K562 (cell line): Measurements from ENCODE around the gene MAP4K4. TPM values are rescaled to one million over a fixed set of nuclear protein-coding genes. Genes with fewer than 3 reads are reported as not detected.

Experiments
- ATAC-seq: fragments of 200-7000 bp; cut with Tn5 transposase; 3 replicates; pipeline ENCODE4 v1.9.1; 2020; ENCODE audit warnings: moderate library complexity
- BruUV-seq: library from RNA; stranded (reverse); fragments of 400-500 nt; replicated peaks from 2 replicates; lab custom pipeline; 2021; lab: Mats Ljungman, UMichigan
- CTCF ChIA-PET: fragments of 300-600 bp; formaldehyde crosslinking; extraction: SDS; loops from one replicate; lab custom pipeline; 2021; ENCODE audit warnings: low intra/inter-chr PET ratio; lab: Yijun Ruan, JAX
- POLR2A ChIA-PET: fragments of 300-600, 350-650 bp; sonication (Branson Sonifier 250); formaldehyde crosslinking; extraction: SDS; loops from one replicate; lab custom pipeline; 2021; ENCODE audit warnings: antibody characterized with exemption, inconsistent platforms; lab: Yijun Ruan, JAX
- DNase-seq, 4 experiments: peaks; one replicate each; pipeline versions ENCODE4 v3.0.0 to v3.0.0-alpha.2; 2011 to 2018; ENCODE audit warnings: low spot score in 3 of 4, mixed read lengths in 3 of 4; ENCODE audit errors: extremely low read depth in 1 of 4
- FAIRE-seq: peaks from 2 replicates; lab custom pipeline; 2011; peaks lifted over from hg19 to GRCh38; lab: Jason Lieb, UNC
- H2AFZ ChIP-seq: 2 replicates; pipeline ENCODE4 v1.6.0; 2011; ENCODE audit warnings: low read depth, low read length, control low read depth, inconsistent platforms
- H3K27ac ChIP-seq: fragments of 200-600 bp; 3 replicates; pipeline ENCODE4 v1.8.0; 2011; ENCODE audit warnings: low read depth, mild to moderate bottlenecking, control low read depth, inconsistent platforms, low read length, moderate library complexity, mixed read lengths; ENCODE audit errors: extremely low read depth
- H3K27me3 ChIP-seq, 2 experiments: fragments of 300-600 bp in 1 of 2; 2 replicates in 1 of 2; 3 replicates in 1 of 2; pipeline versions ENCODE4 v1.6.0 to v1.8.0; 2011; ENCODE audit warnings: inconsistent platforms in 2 of 2, low read length in 2 of 2, mild to moderate bottlenecking in 1 of 2, mixed read lengths in 1 of 2, moderate library complexity in 1 of 2; ENCODE audit not compliant: control insufficient read depth in 2 of 2, insufficient read depth in 2 of 2
- H3K36me3 ChIP-seq: fragments of 300-600 bp; 3 replicates; pipeline ENCODE4 v1.8.0; 2011; ENCODE audit warnings: mild to moderate bottlenecking, low read length, inconsistent platforms; ENCODE audit not compliant: control insufficient read depth, insufficient read depth
- H3K4me1 ChIP-seq, 2 experiments: fragments of 200-600 bp in 1 of 2; replicated peaks in 1 of 2; 2 replicates in 1 of 2; 3 replicates in 1 of 2; pipeline versions ENCODE4 v1.5.1 to v1.8.0; 2011; ENCODE audit warnings: inconsistent platforms in 2 of 2, low read length in 2 of 2, mild to moderate bottlenecking in 1 of 2, mixed read lengths in 1 of 2, moderate library complexity in 1 of 2; ENCODE audit not compliant: control insufficient read depth in 2 of 2, insufficient read depth in 2 of 2
- H3K4me2 ChIP-seq: 2 replicates; pipeline ENCODE4 v1.6.1; 2011; ENCODE audit warnings: low read length, control low read depth, inconsistent platforms, mixed read lengths; ENCODE audit not compliant: insufficient read depth
- H3K4me3 ChIP-seq: fragments of 200-600 bp; sonication (generic), shearing (Covaris generic); 2 replicates; pipeline ENCODE4 v1.5.1; 2016; ENCODE audit warnings: control low read depth, inconsistent platforms
- H3K79me2 ChIP-seq: fragments of 200-600 bp; 3 replicates; pipeline ENCODE4 v1.8.0; 2011; ENCODE audit warnings: low read length, inconsistent platforms; ENCODE audit not compliant: control insufficient read depth, insufficient read depth
- H3K9ac ChIP-seq, 2 experiments: 2 replicates each; pipeline versions ENCODE4 v1.6.0 to v1.6.1; 2011; ENCODE audit warnings: low read depth in 2 of 2, low read length in 2 of 2, control low read depth in 1 of 2, inconsistent platforms in 1 of 2, mild to moderate bottlenecking in 1 of 2, mixed read lengths in 1 of 2; ENCODE audit not compliant: insufficient read depth in 1 of 2
- H3K9me1 ChIP-seq: one replicate; pipeline ENCODE4 v1.6.0; 2011; ENCODE audit warnings: inconsistent platforms, mild to moderate bottlenecking, low read length, moderate library complexity; ENCODE audit not compliant: control insufficient read depth, insufficient read depth
- H3K9me3 ChIP-seq: replicated peaks from 2 replicates; pipeline ENCODE4 v1.5.1; 2011; ENCODE audit warnings: low read depth, low read length, inconsistent platforms; ENCODE audit not compliant: control insufficient read depth, insufficient read depth
- H4K20me1 ChIP-seq: replicated peaks from 2 replicates; pipeline ENCODE4 v1.6.1; 2011; ENCODE audit warnings: low read length, inconsistent platforms, mixed read lengths; ENCODE audit not compliant: control insufficient read depth, insufficient read depth
- BCOR ChIP-seq: fragments of 450-650 bp; IDR thresholded peaks from 2 replicates; pipeline ENCODE4 v1.6.1; 2016
- CHD2 ChIP-seq: IDR thresholded peaks from 2 replicates; pipeline ENCODE4 v1.6.1; 2011; ENCODE audit warnings: low read depth, low read length
- ELK1 ChIP-seq: sonication (generic); formaldehyde crosslinking; IDR thresholded peaks from 2 replicates; pipeline ENCODE4 v1.8.1; 2022; ENCODE audit warnings: missing genetic modification reagents
- KHSRP ChIP-seq: fragments of 450-650 bp; IDR thresholded peaks from 2 replicates; pipeline ENCODE4 v1.6.1; 2017
- MEIS2 ChIP-seq: fragments of 450-650 bp; IDR thresholded peaks from 2 replicates; pipeline ENCODE4 v1.6.1; 2014; ENCODE audit warnings: mild to moderate bottlenecking; ENCODE audit not compliant: partially characterized antibody
- SNRNP70 ChIP-seq: fragments of 200-400 bp; formaldehyde crosslinking; optimal IDR thresholded peaks from 2 replicates; pipeline ENCODE3; 2017; ENCODE audit warnings: low read depth, low read length
- SP1 ChIP-seq: sonication (generic); formaldehyde crosslinking; IDR thresholded peaks from 2 replicates; pipeline ENCODE4 v1.8.1; 2022; ENCODE audit warnings: mild to moderate bottlenecking, missing genetic modification reagents
- TSC22D4 ChIP-seq: fragments of 450-650 bp; IDR thresholded peaks from 2 replicates; pipeline ENCODE4 v1.6.1; 2016; ENCODE audit warnings: missing genetic modification characterization, missing biosample characterization, control low read depth
- ZKSCAN8 ChIP-seq: fragments of 200-800 bp; sonication (Bioruptor generic); IDR thresholded peaks from 2 replicates; pipeline ENCODE4 v1.6.1; 2016; ENCODE audit warnings: missing genetic modification characterization, missing compliant biosample characterization
- ZNF696 ChIP-seq: fragments of 250-450 bp; sonication (Bioruptor Pico); conservative IDR thresholded peaks from 2 replicates; pipeline ENCODE4 v1.4.0; 2020; ENCODE audit warnings: mild to moderate bottlenecking, moderate library complexity
- WGBS: fragments of 100-300 bp; shearing (Covaris generic); methylation state at CpG from one replicate; pipeline ENCODE4 v1.1.6; 2016; ENCODE audit warnings: low coverage, mixed read lengths; ENCODE audit not compliant: insufficient coverage; ENCODE audit errors: missing lambda C conversion rate; 5-methylcytosine and 5-hydroxymethylcytosine counted together
- in situ Hi-C: fragments of 300-500 bp; cut with MboI; formaldehyde crosslinking; loops from 4 replicates; pipeline ENCODE4 v1.15.0; 2018; ENCODE audit warnings: inconsistent platforms, mixed read lengths
- intact Hi-C: fragments of 100-400 bp; cut with micrococcal nuclease; formaldehyde crosslinking; loops from 2 replicates; pipeline ENCODE4 v1.14.2; 2022
- polyA plus RNA-seq, 8 experiments: library from polyadenylated mRNA; depleted of rRNA in 4 of 8; stranded (reverse) in 5 of 8; unstranded in 3 of 8; fragments of >200 nt; fragmentation: Nextera tagmentation in 2 of 8; fragmentation: Illumina TruSeq in 1 of 8; extraction: Ambion mirVana in 2 of 8; extraction: Trizol in 1 of 8; gene quantifications; 2 replicates each; pipeline versions ENCODE4 v1.2.1 to v1.2.3, GENCODE V29; 2011 to 2014; ENCODE audit warnings: inconsistent platforms in 1 of 8, missing spikeins in 1 of 8
- total RNA-seq, 7 experiments: library from RNA; depleted of rRNA in 6 of 7; stranded (reverse); fragments of >200 nt in 6 of 7; fragmentation: Illumina TruSeq in 2 of 7; extraction: Trizol in 2 of 7; gene quantifications; 2 replicates each; pipeline versions ENCODE4 v1.2.1 to v1.2.3, GENCODE V29; 2011 to 2021; ENCODE audit warnings: low replicate concordance in 1 of 7
- TF ChIP-seq, protein P1 (sequence below): sonication (generic); formaldehyde crosslinking; IDR thresholded peaks from 2 replicates; pipeline ENCODE4 v1.8.0; 2023; ENCODE audit warnings: mild to moderate bottlenecking, missing genetic modification reagents

MAP4K4 gene
- total and polyA plus RNA-seq, 9 of the 15 experiments (the other 6 are each of a cell fraction or from before 2014, with no cell fraction given), result 7.6 to 76.4 (median 50.6) TPM

GRCh38 chr2:101895039-101895438, 197.5 kb downstream of the MAP4K4 start:
- intact Hi-C loops (no loop called here), in situ Hi-C loops (no loop called here)
- Histone ChIP-seq H3K4me3 (no peak overlapping the region), H3K36me3 (peaks cover 18% of the 10 kb centered on the region; the same call in 2 of the 3 replicates), H3K27me3 (no peaks in the 10 kb centered on the region), H3K4me2 (no peak overlapping the region), H3K9me1 (no peaks in the 10 kb centered on the region), H3K9ac (no peak overlapping the region), H3K79me2 (no peaks in the 10 kb centered on the region)
- BruUV-seq, result no TSS peak
- ChIA-PET POLR2A (interaction anchor here (0.8 to 1.9 kb wide), 2 partner anchors 11 to 15 kb away, joined by 3 to 4 read pairs; no protein-coding TSS in a partner anchor), CTCF (no interaction called here)
- DNase-seq (no peak), ATAC-seq (no peak), FAIRE-seq (no peak)
- no peak for TF ChIP-seq ZKSCAN8 (CRISPR knock-in tag)
- TF ChIP-seq KHSRP, result no peak
- no peak for TF ChIP-seq TSC22D4
- TF ChIP-seq, all 486 proteins: peak for 0
- Histone ChIP-seq H4K20me1 (no peaks in the 10 kb centered on the region), H3K27ac (no peak overlapping the region), H2AFZ (no peak overlapping the region), H3K9me3 (no peaks in the 10 kb centered on the region), H3K4me1 (no peaks in the 10 kb centered on the region)
- WGBS, result 89% methylated on average over 7 of the region's 7 CpGs

DNA sequence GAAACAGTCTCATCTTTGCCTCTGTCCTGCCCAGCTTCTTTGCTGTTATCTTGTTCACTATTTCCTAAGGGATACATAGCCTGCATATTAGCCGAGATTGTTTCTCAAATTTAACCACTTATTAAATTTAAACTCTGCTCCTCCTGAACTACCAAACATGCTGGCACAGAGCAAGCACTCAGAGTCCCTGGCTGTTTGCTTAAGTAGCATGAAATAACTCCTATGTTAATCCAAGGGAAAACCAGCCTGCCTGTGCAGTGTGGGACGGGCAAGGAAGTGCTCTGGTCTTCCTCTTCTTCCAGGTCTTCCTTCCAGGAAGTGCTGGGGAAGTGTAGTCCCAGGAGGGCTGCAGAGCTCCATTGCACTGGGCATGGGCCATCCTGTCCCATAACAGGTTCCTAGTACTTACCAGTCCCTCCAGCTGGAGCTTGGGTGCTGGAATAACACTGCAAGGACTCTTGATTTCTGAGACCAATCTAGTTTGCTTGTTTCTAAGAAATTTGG, 198.4 kb downstream of the MAP4K4 start:
- peaks cover 17% of the 10 kb centered on the region; the same call in 2 of the 3 replicates for H3K36me3 ChIP-seq
- no peak for FAIRE-seq
- POLR2A ChIA-PET, result no interaction called here

More for the DNA sequence above, 198.4 kb downstream of the MAP4K4 start:
- intact Hi-C loops, result no loop called here
- Histone ChIP-seq H3K79me2 (no peaks in the 10 kb centered on the region), H4K20me1 (no peaks in the 10 kb centered on the region), H3K4me3 (no peak overlapping the region), H3K4me1 (no peaks in the 10 kb centered on the region), H3K9me1 (no peaks in the 10 kb centered on the region), H3K9ac (no peak overlapping the region), H3K27ac (no peak overlapping the region), H3K9me3 (no peaks in the 10 kb centered on the region), H2AFZ (no peak overlapping the region), H3K4me2 (no peak overlapping the region), H3K27me3 (no peaks in the 10 kb centered on the region)
- WGBS, result 42% methylated on average over 2 of the region's 2 CpGs
- TF ChIP-seq BCOR (no peak), ELK1 (no peak), CHD2 (no peak), MEIS2 (no peak), SNRNP70 (no peak), SP1 (no peak), ZNF696 (CRISPR knock-in tag) (no peak)
- TF ChIP-seq, protein P1, sequence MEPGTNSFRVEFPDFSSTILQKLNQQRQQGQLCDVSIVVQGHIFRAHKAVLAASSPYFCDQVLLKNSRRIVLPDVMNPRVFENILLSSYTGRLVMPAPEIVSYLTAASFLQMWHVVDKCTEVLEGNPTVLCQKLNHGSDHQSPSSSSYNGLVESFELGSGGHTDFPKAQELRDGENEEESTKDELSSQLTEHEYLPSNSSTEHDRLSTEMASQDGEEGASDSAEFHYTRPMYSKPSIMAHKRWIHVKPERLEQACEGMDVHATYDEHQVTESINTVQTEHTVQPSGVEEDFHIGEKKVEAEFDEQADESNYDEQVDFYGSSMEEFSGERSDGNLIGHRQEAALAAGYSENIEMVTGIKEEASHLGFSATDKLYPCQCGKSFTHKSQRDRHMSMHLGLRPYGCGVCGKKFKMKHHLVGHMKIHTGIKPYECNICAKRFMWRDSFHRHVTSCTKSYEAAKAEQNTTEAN (CRISPR knock-in tag), result no peak
- no peak for DNase-seq
- no peak; the same call in 2 of the 3 replicates for ATAC-seq
- no TSS peak for BruUV-seq
- CTCF ChIA-PET, result no interaction called here
- in situ Hi-C loops, result no loop called here
